ENCODE results near the gene ALOX12B.
"Not testable (repeated sequence)": the region's sequence is repeated elsewhere in the genome, so short reads cannot be mapped to it uniquely, and the experiment has no call there.

Gene ALOX12B

DNA sequence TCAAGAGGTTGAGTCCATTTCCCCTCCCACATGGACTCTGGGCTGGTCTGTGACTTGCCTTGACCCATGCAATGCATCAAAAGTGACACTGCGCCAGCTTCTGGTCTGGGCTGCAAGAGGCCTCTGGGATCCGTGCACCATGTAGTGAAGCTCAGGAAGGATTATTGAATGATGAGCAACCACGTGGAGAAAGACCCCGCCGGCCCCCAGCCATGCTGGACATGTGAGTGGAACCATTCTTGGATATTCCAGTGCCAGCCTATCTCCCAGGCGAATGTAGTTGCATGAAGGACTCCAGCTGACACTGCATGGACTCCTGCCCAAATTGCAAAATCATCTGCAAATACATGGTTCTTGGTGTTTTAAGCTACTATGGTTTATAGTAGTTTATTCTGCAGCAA lies 56.3 kb downstream of the ALOX12B start:
- no peak overlapping the region for H3K4me3 ChIP-seq (ENCODE audit: low read depth, low read length)
- TF ChIP-seq, protein P1, sequence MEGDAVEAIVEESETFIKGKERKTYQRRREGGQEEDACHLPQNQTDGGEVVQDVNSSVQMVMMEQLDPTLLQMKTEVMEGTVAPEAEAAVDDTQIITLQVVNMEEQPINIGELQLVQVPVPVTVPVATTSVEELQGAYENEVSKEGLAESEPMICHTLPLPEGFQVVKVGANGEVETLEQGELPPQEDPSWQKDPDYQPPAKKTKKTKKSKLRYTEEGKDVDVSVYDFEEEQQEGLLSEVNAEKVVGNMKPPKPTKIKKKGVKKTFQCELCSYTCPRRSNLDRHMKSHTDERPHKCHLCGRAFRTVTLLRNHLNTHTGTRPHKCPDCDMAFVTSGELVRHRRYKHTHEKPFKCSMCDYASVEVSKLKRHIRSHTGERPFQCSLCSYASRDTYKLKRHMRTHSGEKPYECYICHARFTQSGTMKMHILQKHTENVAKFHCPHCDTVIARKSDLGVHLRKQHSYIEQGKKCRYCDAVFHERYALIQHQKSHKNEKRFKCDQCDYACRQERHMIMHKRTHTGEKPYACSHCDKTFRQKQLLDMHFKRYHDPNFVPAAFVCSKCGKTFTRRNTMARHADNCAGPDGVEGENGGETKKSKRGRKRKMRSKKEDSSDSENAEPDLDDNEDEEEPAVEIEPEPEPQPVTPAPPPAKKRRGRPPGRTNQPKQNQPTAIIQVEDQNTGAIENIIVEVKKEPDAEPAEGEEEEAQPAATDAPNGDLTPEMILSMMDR (IDR thresholded peaks at IDR 0.05; ENCODE audit: control insufficient read depth, extremely low read depth, insufficient read depth) = no peak
- no peak for DNase-seq (ENCODE audit: low read depth)

DNA sequence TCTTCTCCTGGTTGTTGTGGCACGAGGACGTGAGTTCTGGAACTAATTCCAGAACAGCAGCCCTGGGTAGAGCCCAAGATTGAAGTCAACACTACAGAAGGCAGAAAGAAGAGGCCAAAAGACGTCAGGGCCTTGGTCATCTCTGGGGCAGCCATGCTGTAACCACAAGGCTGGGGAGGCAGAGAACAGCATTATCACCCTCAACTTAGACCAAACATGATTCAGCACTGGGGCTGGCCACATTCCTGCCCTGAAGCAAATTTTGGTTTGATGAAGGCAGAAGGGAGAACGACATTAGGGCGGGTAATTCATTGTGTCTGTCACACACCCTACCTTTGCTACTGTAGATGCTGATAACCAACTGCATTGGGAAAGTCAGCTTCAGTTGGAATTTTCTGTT lies 58.4 kb downstream of the ALOX12B start:
- DNase-seq (ENCODE audit: low read depth) = no peak
- TF ChIP-seq, protein P1 (IDR thresholded peaks at IDR 0.05; ENCODE audit: control insufficient read depth, extremely low read depth, insufficient read depth) = no peak
- no peak overlapping the region for H3K4me3 ChIP-seq (ENCODE audit: low read depth, low read length)

DNA sequence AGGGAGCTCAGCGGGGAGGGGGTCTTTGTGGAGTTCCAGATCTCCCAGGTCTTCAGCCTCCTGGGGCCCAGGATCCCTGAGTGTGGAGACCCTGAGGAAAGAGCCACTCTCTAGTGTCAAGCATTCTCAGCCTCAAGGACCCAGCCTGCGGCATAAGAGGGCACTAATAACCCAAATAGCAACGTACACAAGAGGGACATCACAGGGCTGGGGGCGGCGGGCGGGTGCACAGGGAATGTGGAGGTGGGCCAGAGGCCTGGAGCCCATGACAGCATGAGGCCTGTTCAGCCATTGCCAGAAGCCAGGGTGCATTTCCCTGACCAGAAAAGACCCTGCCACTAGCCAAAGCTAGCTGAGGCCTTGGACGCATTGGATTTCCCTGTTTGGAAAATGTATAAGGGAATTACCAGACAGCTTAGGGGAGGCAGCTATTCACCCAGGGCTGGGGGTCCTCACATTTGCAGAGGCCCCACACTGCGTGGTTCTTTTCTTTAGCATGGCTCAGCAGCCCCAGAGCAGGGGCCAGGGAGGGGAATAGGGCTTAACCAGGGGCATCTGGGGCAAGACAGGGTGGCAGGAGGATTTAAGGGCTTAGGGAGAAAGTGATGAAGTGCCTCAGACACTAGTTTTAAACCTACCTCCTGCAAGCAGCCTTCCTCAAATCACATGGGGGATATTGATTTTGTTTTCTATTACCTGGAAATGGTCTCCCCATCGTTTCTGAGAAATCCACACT lies 62.2 kb downstream of the ALOX12B start:
- no peak for DNase-seq (ENCODE audit: low read depth)
- no peak overlapping the region for H3K4me3 ChIP-seq (ENCODE audit: low read depth, low read length)
- TF ChIP-seq, protein P1 (IDR thresholded peaks at IDR 0.05; ENCODE audit: control insufficient read depth, extremely low read depth, insufficient read depth) = no peak

DNA sequence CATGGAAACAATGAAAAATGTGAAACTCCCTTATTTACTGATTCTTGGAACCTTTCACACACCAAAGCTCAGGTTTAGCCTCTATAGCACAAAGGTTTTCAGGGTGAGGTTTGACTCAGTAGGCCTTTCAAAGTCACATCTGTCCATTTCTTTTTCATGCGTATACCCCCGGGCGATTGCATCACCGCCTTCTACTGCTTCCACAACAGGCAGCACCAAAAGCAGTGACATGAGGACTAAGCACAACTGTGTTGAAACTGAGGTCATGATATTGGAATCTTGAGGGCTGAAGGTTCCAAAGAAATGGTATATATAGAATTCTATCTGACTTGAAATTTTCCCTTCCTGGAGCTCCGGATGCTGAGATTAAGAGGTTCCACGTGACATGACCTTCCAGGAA lies 63.4 kb downstream of the ALOX12B start:
- not testable (repeated sequence) for DNase-seq (ENCODE audit: low read depth); H3K4me3 ChIP-seq (ENCODE audit: low read depth, low read length)

Data from LNCaP clone FGC (cell line).